ENCODE results near the gene MYO1E.
"Not testable (repeated sequence)": the region's sequence is repeated elsewhere in the genome, so short reads cannot be mapped to it uniquely, and the experiment has no call there.

Gene MYO1E

DNA sequence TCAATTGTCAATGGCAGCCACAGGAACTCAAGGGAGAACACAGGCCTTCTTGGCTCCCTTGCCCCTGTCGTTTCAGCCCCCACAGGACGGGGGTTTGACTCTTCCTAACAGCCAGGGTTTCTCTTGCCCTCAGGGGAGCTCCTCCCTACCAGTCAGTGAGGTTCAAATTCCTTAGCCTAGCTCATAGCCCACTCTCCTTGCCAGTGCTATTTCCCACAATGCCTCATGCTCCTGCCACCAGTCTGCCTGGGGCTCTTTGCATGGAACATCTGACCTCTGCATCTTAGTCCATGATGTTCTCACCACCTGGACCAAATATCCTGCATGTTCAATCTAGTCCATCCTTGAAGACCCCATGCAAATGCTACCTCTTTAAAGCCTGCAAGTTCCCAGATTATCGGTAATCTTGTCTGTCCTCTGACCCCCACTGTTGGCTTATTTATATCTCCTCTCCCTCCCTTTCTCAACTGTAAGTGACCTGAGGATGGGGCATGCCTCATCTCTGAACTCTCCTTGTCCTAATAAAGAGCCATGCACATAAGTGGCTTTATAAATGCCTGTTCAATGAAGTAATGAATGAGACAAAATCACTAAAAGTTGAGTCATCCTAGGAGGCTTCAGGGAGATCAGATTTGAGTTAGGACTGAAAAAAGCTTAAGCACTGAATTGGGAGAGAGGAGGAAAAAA, 78.0 kb downstream of the MYO1E start:
- no peak for DNase-seq (ENCODE audit: low read depth in 4 of 4, low spot score in 1 of 4)

DNA sequence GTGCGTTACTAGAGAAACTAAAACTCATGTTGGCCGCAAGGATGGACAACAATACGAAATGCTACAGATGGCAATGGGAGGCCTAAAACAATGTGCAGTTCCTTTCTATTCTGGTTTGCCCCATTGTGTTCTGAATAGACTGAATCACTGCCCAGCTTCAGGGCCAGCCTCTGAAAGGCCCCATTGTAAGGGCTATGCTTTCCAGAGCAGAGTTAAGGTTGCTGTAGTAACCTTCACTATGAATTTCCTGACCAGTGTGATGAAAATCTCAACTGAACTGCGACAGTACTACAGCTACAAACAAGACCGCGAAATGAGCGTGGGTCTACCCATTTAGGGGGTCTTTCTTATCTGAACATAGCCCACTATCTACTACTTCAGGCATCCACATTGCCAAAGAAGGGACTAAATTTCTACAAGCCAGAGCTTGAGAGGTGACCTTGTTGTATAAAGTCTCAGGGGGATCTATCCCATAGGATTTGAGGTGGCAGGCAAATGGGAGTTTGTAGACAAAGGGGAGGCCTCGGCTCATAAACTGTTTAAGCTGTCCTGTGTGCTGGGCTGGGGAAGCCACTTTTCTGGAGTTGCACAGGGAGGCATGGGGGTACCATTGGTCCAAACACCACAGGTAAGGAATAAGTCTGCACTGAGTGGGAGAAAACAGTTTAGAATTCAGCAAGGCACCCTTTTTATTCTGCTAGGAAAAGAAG, 80.1 kb downstream of the MYO1E start:
- no peak for DNase-seq (ENCODE audit: low read depth in 4 of 4, low spot score in 1 of 4)

DNA sequence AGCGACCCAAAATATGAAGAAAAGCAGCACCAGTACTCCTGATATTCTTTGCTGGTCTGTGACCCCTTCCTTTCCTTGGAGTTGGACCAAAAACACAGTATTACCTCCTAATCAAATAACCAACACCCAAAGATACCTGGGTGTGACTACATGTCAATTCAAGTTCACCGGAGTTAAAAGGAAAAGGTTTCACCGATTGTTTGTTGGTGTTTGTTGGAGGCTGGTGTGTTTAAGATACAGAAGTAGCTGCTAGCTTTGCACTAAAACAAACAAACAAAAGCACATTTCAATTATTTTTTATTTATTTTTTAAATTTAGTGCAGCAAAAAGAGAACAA, 81.5 kb downstream of the MYO1E start:
- DNase-seq (ENCODE audit: low read depth in 4 of 4, low spot score in 1 of 4): no peak

GRCh38 chr15:59290295-59291212, 82.1 kb downstream of the MYO1E start:
- no peak for DNase-seq (ENCODE audit: low read depth in 4 of 4, low spot score in 1 of 4)

GRCh38 chr15:59289574-59289973, 83.1 kb downstream of the MYO1E start:
- DNase-seq (ENCODE audit: low read depth in 4 of 4, low spot score in 1 of 4): no peak

GRCh38 chr15:59283717-59284391, 88.8 kb downstream of the MYO1E start:
- no peak for DNase-seq (ENCODE audit: low read depth in 4 of 4, low spot score in 1 of 4)

GRCh38 chr15:59282515-59283337, 89.9 kb downstream of the MYO1E start:
- DNase-seq (ENCODE audit: low read depth in 4 of 4, low spot score in 1 of 4): no peak

GRCh38 chr15:59281699-59282098, 91.0 kb downstream of the MYO1E start:
- no peak for DNase-seq (ENCODE audit: low read depth in 4 of 4, low spot score in 1 of 4)

GRCh38 chr15:59280855-59281254, 91.8 kb downstream of the MYO1E start:
- no peak for DNase-seq (ENCODE audit: low read depth in 4 of 4, low spot score in 1 of 4)

DNA sequence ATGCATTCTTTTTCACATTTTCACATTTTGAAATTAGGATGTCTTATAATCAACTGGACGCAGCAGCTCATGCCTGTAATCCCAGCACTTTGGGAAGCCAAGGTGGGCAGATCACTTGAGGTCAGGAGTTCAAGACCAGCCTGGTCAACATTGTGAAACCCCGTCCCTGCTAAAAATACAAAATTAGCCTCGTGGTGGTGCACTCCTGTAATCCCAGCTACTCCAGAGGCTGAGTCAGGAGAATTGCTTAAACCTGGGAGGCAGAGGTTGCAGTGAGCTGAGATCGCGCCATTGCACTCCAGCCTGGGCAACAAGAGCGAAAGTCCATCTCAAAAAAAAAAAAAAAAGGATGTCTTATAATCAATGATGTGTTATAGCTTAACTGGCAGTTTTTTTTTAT, 92.4 kb downstream of the MYO1E start:
- not testable (repeated sequence) for DNase-seq (ENCODE audit: low read depth in 4 of 4, low spot score in 1 of 4)

- DNase-seq (ENCODE audit: low read depth in 4 of 4, low spot score in 1 of 4): no peak
Observed at GRCh38 chr15:59279023-59279422, 93.6 kb downstream of the MYO1E start.

DNA sequence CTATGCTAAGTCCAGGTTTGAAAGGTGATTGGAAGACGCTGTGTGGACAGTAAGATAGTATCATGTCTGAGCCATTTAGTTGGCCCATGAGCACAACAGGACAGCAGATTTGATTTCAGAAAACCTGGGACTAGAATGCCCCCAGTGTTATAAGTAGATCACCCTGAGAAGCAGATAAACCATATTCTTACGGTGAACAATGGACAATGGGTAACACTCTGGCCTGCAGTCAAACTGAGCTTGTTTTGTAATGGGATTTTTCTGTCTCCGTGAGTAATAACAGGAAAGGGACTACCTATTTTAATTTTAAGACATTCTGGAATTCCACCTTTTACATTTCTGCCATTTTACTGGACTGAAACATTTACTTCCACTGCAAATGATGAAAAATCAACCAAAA, 94.6 kb downstream of the MYO1E start:
- DNase-seq (ENCODE audit: low read depth in 4 of 4, low spot score in 1 of 4): no peak

- no peak for DNase-seq (ENCODE audit: low read depth in 4 of 4, low spot score in 1 of 4)
Observed at GRCh38 chr15:59276225-59277178, 96.2 kb downstream of the MYO1E start.

- no peak for DNase-seq (ENCODE audit: low read depth in 4 of 4, low spot score in 1 of 4)
Observed at GRCh38 chr15:59274126-59274970, 98.3 kb downstream of the MYO1E start.

DNA sequence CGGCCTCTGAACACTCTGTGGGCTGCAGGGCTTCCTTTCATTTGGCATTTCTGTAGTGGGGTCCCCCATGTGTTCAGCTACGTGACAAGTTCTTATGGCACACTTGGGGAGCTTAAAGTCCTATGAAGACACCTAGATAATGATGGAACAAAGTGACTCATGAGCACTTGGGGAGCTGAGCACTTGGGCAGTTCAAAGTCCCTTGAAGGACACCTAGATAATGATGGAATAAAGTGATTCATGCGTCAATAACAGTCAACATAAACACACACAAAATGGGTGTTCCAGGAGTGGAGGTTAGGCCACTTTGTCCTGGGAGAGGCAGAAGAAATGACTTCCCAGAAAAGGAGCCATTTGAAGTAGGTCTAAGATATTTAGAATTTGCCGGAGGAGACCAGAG, 99.4 kb downstream of the MYO1E start:
- no peak for DNase-seq (ENCODE audit: low read depth in 4 of 4, low spot score in 1 of 4)

DNA sequence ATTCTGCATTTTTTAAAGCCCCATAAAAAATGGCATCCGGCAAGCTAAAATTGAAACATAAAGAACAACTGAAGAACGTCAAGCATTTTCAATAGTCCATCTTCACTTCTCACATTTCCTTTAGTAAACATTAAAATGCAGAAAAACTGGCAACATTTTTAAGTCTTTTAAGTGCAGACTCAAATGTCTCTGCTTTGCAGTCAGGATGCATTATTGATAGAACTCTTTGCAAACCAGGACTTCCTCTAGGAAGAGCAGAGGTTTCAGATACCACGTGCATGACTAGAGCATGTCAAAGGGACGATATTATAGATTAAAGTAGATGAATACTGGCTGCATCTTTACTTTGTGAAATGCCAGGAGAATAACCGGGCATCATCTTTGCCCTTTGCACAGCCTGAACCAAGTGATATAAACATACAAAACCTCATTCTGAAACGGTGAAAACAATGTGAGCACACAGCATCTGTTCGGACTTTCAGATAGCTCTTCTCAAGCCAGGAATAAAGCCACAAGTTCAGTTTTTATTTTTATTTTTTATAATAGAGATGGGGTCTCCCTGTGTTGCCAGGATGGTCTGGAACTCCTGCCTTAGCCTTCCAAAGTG, 101.0 kb downstream of the MYO1E start:
- DNase-seq (ENCODE audit: low read depth in 4 of 4, low spot score in 1 of 4): no peak

- no peak for DNase-seq (ENCODE audit: low read depth in 4 of 4, low spot score in 1 of 4)
Observed at GRCh38 chr15:59268852-59269407, 103.7 kb downstream of the MYO1E start.
